PFSK-1 (cell line): ENCODE data around the gene TIMM23.
A peak's percentile ranks its signal among the peaks of the same experiment; 100 is the strongest.

Source experiments
- FOXP2 ChIP-seq: optimal IDR thresholded peaks from 2 replicates; pipeline ENCODE3; 2011; ENCODE audit warnings: borderline replicate concordance, control low read depth, inconsistent platforms; ENCODE audit not compliant: insufficient read depth; ENCODE audit errors: extremely low read length, extremely low read depth
- POLR2AphosphoS5 ChIP-seq: IDR thresholded peaks from 2 replicates; pipeline ENCODE4 v1.6.1; 2012; ENCODE audit warnings: low read depth, mild to moderate bottlenecking, control low read depth, low read length, moderate library complexity
- REST ChIP-seq, 2 experiments: IDR thresholded peaks; 2 replicates each; pipeline versions ENCODE4 v1.6.1 to v1.8.0; 2011 to 2012; ENCODE audit warnings: low read depth in 2 of 2, low read length in 2 of 2, control low read depth in 1 of 2, inconsistent platforms in 1 of 2, mild to moderate bottlenecking in 1 of 2, moderate library complexity in 1 of 2; ENCODE audit not compliant: insufficient read depth in 1 of 2
- SIN3A ChIP-seq: IDR thresholded peaks from 2 replicates; pipeline ENCODE4 v1.6.1; 2012; ENCODE audit warnings: mild to moderate bottlenecking, low read length, moderate library complexity, borderline replicate concordance; ENCODE audit not compliant: insufficient read depth
- TAF1 ChIP-seq: IDR thresholded peaks from 2 replicates; pipeline ENCODE4 v1.6.1; 2012; ENCODE audit warnings: low read length, control low read depth, borderline replicate concordance; ENCODE audit not compliant: insufficient read depth

The TIMM23 gene

GRCh38 chr10:46028584-46029460 lies 56.5 kb downstream of the TIMM23 start:
- TF ChIP-seq REST (IDR thresholded peaks at IDR 0.05; ENCODE audit: insufficient read depth in 1 of 2, low read depth in 2 of 2, low read length in 2 of 2) (no peak), POLR2AphosphoS5 (no peak), FOXP2 (no peak), SIN3A (no peak), TAF1 (no peak)

GRCh38 chr10:46029461-46030030 lies 57.3 kb downstream of the TIMM23 start:
- no peak for TF ChIP-seq SIN3A
- TF ChIP-seq FOXP2 = no peak
- TF ChIP-seq POLR2AphosphoS5 = no peak
- TF ChIP-seq REST (IDR thresholded peaks at IDR 0.05; ENCODE audit: insufficient read depth in 1 of 2, low read depth in 2 of 2, low read length in 2 of 2) = no peak
- no peak for TF ChIP-seq TAF1

GRCh38 chr10:46030091-46030937 lies 58.0 kb downstream of the TIMM23 start, which contains the start of gene NCOA4:
TSS of gene NCOA4 (minus strand) at chr10:46030623. CDS start at chr10:46016680, 13,943 bp downstream.
- peak; percentile 96 for TF ChIP-seq POLR2AphosphoS5
- TF ChIP-seq TAF1 = peak; percentile 73; the same call in 1 of the 2 replicates
- peak; percentile 91; the same call in 1 of the 2 replicates for TF ChIP-seq SIN3A
- no peak for TF ChIP-seq REST (IDR thresholded peaks at IDR 0.05; ENCODE audit: insufficient read depth in 1 of 2, low read depth in 2 of 2, low read length in 2 of 2)
- TF ChIP-seq FOXP2 = no peak

GRCh38 chr10:46031648-46032532 lies 59.6 kb downstream of the TIMM23 start:
- TF ChIP-seq SIN3A (no peak), POLR2AphosphoS5 (no peak), REST (IDR thresholded peaks at IDR 0.05; ENCODE audit: insufficient read depth in 1 of 2, low read depth in 2 of 2, low read length in 2 of 2) (no peak)
